ENCODE measurements around the gene TCFL5.

- TF ChIP-seq CTCF (IDR thresholded peaks at IDR 0.05): no peak
- TF ChIP-seq POLR2A (IDR thresholded peaks at IDR 0.05): no peak
These were observed 23.3 kb downstream of the TCFL5 start for GRCh38 chr20:62838128-62838891.

Data from esophagus squamous epithelium (tissue), 4 donors.